ENCODE data around the gene CFAP46. TPM values are rescaled to one million over a fixed set of nuclear protein-coding genes. Genes with fewer than 3 reads are reported as not detected.
"Not testable (repeated sequence)": the region's sequence is repeated elsewhere in the genome, so short reads cannot be mapped to it uniquely, and the experiment has no call there.

CFAP46 gene
- total RNA-seq, 1 donor from 2014 or later = 3.7 TPM

- H3K27me3 Mint-ChIP-seq = peaks cover 2% of the 10 kb centered on the region
- no peaks in the 10 kb centered on the region for H3K9me3 Mint-ChIP-seq
- no peak for DNase-seq
- TF ChIP-seq, protein P1, sequence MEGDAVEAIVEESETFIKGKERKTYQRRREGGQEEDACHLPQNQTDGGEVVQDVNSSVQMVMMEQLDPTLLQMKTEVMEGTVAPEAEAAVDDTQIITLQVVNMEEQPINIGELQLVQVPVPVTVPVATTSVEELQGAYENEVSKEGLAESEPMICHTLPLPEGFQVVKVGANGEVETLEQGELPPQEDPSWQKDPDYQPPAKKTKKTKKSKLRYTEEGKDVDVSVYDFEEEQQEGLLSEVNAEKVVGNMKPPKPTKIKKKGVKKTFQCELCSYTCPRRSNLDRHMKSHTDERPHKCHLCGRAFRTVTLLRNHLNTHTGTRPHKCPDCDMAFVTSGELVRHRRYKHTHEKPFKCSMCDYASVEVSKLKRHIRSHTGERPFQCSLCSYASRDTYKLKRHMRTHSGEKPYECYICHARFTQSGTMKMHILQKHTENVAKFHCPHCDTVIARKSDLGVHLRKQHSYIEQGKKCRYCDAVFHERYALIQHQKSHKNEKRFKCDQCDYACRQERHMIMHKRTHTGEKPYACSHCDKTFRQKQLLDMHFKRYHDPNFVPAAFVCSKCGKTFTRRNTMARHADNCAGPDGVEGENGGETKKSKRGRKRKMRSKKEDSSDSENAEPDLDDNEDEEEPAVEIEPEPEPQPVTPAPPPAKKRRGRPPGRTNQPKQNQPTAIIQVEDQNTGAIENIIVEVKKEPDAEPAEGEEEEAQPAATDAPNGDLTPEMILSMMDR (IDR thresholded peaks at IDR 0.05) = no peak
- no peak overlapping the region for H3K27ac Mint-ChIP-seq
- no peak overlapping the region for H3K4me3 Mint-ChIP-seq
- ChIA-PET CTCF (no interaction called here), POLR2A (no interaction called here)
- H3K36me3 Mint-ChIP-seq (ENCODE audit: low read depth) = no peaks in the 10 kb centered on the region
- intact Hi-C loops (cut with micrococcal nuclease) = no loop called here
- H3K4me1 Mint-ChIP-seq = no peaks in the 10 kb centered on the region
- ATAC-seq (ENCODE audit: low read depth) = no peak
Measured at GRCh38 chr10:132826524-132827422, 115.6 kb downstream of the CFAP46 start.

DNA sequence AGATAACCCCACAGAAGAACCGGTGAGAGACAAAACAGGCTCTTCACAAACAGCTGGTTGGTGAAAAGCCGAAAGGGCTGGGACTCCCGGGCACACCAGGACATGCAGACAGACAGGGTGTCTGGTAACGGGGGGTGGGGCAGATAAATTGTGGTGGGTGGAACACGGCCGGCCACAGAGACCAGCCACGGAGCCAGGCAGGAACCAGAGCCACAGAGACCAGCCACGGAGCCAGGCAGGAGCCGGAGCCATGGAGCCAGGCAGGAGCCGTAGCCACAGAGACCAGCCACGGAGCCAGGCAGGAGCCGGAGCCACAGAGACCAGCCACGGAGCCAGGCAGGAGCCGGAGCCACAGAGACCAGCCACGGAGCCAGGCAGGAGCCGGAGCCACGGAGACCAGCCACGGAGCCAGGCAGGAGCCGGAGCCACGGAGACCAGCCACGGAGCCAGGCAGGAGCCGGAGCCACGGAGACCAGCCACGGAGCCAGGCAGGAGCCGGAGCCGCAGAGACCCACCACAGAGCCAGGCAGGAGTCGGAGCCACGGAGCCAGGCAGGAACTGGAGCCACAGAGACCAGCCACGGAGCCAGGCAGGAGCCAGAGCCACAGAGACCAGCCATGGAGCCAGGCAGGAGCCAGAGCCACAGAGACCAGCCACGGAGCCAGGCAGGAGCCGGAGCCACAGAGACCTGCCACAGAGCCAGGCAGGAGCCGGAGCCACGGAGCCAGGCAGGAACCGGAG is 116.4 kb downstream of the CFAP46 start:
- DNase-seq; H3K27me3 Mint-ChIP-seq; H3K4me1 Mint-ChIP-seq; POLR2A ChIA-PET; intact Hi-C loops (cut with micrococcal nuclease); H3K36me3 Mint-ChIP-seq (ENCODE audit: low read depth); H3K4me3 Mint-ChIP-seq; ATAC-seq (ENCODE audit: low read depth); CTCF ChIA-PET; H3K9me3 Mint-ChIP-seq; H3K27ac Mint-ChIP-seq: not testable (repeated sequence)

GRCh38 chr10:132820056-132820455 is 122.3 kb downstream of the CFAP46 start:
- no peak overlapping the region for H3K27ac Mint-ChIP-seq
- ChIA-PET CTCF (no interaction called here), POLR2A (no interaction called here)
- TF ChIP-seq, protein P1 (IDR thresholded peaks at IDR 0.05) = no peak
- DNase-seq (no peak), ATAC-seq (ENCODE audit: low read depth) (no peak)
- H3K9me3 Mint-ChIP-seq = no peaks in the 10 kb centered on the region
- H3K27me3 Mint-ChIP-seq = peaks cover 5% of the 10 kb centered on the region
- H3K4me1 Mint-ChIP-seq = peaks cover 3% of the 10 kb centered on the region
- intact Hi-C loops (cut with micrococcal nuclease) = no loop called here
- no peak overlapping the region for H3K4me3 Mint-ChIP-seq
- no peaks in the 10 kb centered on the region for H3K36me3 Mint-ChIP-seq (ENCODE audit: low read depth)

- peaks cover 3% of the 10 kb centered on the region for H3K4me1 Mint-ChIP-seq
- no peak overlapping the region for H3K27ac Mint-ChIP-seq
- no peak overlapping the region for H3K4me3 Mint-ChIP-seq
- TF ChIP-seq, protein P1 (IDR thresholded peaks at IDR 0.05) = no peak
- intact Hi-C loops (cut with micrococcal nuclease) = no loop called here
- peaks cover 5% of the 10 kb centered on the region for H3K27me3 Mint-ChIP-seq
- DNase-seq = no peak
- ATAC-seq (ENCODE audit: low read depth) = no peak
- ChIA-PET POLR2A (no interaction called here), CTCF (no interaction called here)
- no peaks in the 10 kb centered on the region for H3K36me3 Mint-ChIP-seq (ENCODE audit: low read depth)
- H3K9me3 Mint-ChIP-seq = no peaks in the 10 kb centered on the region
Measured at GRCh38 chr10:132817701-132818211, 124.6 kb downstream of the CFAP46 start.

- Mint-ChIP-seq H3K27me3 (peaks cover 5% of the 10 kb centered on the region), H3K4me1 (peaks cover 3% of the 10 kb centered on the region), H3K36me3 (ENCODE audit: low read depth) (no peaks in the 10 kb centered on the region), H3K4me3 (no peak overlapping the region), H3K9me3 (no peaks in the 10 kb centered on the region), H3K27ac (no peak overlapping the region)
- intact Hi-C loops (cut with micrococcal nuclease) = no loop called here
- ChIA-PET CTCF (no interaction called here), POLR2A (no interaction called here)
- DNase-seq (no peak), ATAC-seq (ENCODE audit: low read depth) (no peak)
- TF ChIP-seq, protein P1 (IDR thresholded peaks at IDR 0.05) = no peak
Measured at GRCh38 chr10:132816718-132817117, 125.7 kb downstream of the CFAP46 start.
